HG03097 (cell line): ENCODE results near the gene PARD3.
"Not testable (repeated sequence)": the region's sequence is repeated elsewhere in the genome, so short reads cannot be mapped to it uniquely, and the experiment has no call there.

Experiments used
- ATAC-seq: cut with Tn5 transposase; IDR thresholded peaks from one replicate; pipeline ENCODE4 v1.9.1; 2021; ENCODE audit not compliant: unreplicated experiment, low FRiP score

Gene PARD3

DNA sequence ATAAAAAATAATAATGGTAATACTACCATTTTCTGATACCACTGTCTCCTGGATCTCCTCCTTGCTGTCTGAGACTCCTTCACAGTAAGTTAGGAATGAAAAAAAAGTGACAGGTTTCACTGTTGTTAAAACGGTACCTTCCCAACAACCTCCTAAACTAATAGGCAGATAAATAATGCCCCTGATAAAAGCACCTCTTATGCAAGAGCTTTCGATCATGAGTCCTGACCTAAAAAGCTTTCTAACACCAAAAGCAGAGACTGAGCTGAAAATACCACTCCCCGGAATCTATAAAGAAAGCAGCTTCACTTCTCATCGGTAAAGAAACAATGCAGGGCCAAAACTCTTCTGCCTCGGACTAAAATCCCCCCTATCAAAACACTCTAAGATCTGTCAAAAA is 14.5 kb downstream of the PARD3 start:
- no peak for ATAC-seq

DNA sequence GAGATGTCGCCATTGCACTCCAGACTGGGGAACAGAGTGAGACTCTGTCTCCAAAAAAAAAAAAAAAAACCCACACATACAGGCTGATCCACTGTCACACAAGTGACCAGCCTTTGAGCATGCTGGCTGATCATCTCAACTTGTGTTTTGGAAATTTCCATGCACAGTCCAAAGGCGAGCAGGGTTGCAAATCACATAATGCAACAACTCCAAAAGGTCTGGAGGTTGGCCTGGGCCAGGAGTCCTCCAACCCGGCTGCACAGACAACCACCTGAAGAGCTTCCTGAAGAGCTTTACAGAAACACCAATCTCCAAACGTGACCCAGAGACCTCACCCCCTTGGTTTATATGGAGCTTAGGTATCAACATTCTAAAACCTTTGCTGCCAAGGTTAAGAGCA is 16.4 kb downstream of the PARD3 start:
- no peak for ATAC-seq

DNA sequence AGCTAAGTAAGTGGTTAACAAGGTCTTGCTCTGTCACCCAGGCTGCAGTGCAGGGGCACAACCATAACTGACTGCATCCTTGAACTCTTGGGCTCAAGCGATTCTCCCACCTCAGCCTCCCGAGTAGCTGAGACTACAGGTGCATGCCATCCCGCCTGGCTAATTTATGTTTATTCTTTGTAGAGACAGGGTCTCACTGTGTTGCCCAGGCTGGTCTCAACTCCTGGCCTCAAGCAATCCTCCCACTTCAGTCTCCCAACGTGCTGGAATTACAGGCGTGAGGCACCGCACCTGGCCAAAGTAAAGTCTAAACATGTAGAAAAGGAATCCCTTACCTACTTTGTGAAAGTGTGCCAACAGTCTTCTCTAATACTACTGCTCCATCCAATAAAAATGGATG is 17.9 kb downstream of the PARD3 start:
- ATAC-seq, result no peak

DNA sequence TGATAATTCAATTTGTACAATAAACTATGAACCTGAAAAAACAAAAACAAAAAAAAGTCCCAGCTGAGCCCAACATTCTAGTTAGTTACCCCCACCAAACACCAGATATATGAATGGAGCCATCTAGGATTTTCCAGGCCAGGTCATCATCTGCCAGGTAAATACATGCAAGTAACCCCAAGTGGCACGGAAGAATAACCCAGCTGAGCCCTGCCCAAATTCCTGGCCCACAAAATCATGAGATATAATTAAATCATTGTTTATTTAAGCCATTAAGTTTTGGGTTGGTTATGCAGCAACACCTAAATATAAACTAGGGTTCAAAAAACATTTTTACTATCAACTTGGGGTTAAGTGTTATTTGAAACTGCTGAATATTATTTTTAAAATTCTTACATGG is 19.0 kb downstream of the PARD3 start:
- no peak for ATAC-seq

DNA sequence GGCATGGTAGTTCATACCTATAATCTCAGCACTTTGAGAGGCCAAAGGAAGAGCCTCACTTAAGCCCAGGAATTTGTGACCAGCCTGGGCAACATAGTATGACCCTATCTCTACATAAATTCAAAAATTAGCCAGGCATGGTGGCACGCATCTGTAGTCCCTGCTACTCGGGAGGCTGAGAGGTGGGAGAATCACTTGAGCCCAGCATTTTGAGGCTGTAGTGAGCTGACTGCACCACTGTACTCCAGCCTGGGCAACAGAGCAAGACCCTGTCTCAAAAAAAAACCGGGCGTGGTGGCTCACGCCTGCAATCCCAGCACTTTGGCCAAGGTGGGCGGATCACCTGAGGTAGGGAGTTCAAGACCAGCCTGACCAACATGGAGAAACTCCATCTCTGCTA is 19.8 kb downstream of the PARD3 start:
- no peak for ATAC-seq

DNA sequence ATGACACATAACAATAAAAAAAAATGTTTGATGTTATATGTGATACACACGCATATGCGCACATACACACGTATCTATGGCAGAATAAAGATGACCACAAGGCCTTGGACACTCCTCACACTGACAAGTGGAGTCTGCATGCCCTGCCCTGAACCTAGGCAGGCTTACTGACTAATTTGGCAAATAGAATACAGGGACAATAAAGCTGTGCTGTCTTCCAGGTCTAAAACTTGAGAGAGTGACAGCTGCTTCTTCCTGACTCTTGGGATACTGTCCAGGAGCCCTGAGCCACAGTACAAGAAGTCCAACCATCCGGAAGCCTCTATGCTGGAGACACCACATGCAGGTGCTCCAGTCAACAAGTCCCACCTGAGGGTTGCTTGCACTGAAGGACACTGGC is 20.3 kb downstream of the PARD3 start:
- ATAC-seq, result no peak

DNA sequence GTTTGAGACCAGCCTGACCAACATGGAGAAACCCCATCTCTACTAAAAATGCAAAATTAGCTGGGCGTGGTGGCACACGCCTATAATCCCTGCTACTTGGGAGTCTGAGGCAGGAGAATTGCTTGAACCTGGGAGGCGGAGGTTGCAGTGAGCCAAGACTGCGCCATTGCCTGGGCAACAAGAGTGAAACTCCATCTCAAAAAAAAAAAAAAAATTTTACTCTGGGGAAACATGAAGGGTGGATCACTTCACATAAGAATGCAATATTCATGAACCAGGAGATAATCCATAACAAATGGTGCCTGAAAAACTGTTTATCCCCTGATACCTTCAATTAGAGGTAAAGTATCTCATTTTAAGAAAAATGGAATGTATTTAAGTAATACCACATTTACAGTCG is 21.5 kb downstream of the PARD3 start:
- ATAC-seq, result not testable (repeated sequence)

DNA sequence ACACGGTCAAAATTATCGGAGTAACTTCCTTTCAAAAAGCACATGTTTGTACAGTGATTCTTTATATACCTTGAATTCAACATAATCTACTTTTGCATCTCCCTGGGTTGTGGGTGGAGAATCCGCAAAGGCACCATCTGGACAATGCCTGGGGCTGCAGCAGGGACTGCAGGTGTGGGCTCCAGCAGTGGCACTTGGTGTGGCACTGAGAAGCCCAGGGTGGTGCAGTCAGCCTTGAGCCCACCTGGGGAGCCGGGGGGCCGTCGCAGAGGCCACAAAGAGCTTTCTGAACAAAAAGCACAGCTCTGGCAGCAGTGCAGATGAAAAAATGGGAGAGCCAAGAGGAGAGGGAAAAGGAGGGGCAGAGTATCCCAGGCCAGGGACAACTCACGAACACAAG is 22.2 kb downstream of the PARD3 start:
- ATAC-seq, result no peak

DNA sequence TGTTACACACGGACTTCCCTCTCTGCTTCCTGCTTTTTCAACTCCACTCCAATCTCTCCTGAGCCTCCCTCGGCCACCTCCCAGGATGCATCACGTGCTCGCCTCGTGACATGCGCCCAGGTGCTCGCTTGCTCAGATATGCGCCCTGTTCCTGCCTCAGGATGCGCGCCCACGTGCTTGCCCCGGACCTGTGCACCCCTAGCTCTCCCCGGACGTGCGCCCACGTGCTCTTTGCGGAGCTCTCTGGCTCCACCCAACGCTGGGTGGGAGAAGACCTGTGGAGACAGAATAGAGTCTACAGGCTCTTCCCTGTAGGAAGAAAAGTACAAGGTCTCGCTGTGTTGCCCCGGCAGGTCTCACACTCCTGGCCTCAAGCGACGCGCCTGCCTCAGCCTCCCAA is 23.1 kb downstream of the PARD3 start:
- no peak for ATAC-seq

DNA sequence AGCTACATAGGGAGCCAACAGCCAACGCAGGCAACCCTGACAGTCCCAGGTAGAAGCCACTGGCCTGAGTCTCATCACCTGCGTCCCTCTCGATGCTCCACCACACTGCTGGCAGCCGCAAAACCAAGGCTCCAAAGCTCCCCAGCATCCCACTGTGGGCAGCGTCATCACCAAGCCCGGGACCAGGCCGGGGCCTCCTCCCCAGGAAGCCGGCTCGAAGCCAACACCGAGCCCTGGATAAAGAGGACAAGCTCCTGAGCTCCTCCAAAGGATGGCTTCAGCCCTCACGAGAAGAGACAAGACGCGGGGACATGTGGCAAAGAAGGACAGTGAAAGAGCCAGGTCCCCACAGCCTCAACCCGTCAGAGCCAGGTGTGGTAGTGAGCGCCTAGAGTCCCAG is 23.9 kb downstream of the PARD3 start:
- ATAC-seq, result no peak

DNA sequence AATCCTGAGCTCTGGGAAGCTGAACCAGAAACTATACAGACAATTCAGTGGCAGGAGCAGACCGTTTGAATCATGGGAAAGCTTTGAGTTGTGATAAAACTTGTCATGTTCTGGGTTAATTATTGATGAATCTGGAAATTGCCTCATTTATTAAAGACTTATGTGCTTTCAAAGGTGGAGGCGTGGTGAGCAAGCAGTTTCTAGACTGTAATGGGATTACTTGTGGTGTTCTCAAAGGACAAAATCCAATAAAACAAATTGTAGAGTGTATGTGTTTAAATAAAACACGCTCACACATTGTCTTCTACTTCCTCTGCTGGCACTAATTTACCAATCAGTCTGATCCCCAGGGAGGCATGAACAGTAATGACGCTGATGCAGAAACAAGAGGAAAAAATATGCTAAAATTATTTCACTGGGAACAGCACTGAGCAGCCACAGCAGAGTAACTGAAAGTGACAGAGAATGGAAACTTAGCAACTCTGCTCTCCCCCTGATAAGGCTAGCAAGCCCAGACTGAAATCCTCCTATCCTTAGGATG is 25.1 kb downstream of the PARD3 start:
- ATAC-seq, result no peak

DNA sequence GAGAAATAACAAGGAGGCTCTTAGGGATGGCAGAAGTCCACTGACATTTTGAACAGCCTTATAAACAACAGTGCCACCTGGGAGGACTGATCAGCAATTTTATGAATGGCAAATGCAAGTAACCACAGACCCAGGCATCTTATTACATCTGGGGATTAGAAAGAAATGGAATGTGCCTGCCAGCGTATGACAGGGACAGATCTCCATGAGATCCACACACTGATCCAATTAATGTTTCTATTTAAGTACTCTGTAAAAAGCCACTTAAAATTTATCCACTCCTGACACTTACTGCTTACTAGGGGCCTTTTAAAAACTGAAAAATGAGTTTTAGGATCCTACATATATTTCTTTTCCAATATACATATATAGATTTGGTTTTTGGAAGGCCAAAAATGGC is 28.6 kb downstream of the PARD3 start:
- ATAC-seq, result no peak

DNA sequence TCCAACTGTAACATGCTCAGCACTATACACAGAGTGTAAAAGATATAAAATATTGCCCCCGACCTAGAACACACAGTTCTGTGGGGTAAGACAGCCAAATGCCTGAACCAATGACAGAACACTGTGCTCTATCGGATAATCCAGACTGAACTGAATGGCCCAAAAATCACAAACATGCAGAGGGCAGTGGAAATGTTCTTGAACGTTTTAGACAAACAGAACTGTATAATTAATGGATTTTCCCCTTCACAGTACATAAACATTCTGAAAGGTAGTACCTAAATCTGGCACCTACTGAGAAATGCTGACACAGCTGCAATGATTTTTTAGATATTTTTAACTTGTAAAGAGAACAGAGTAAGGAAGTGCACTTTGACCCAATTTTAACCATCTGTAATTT is 33.4 kb downstream of the PARD3 start:
- no peak for ATAC-seq

DNA sequence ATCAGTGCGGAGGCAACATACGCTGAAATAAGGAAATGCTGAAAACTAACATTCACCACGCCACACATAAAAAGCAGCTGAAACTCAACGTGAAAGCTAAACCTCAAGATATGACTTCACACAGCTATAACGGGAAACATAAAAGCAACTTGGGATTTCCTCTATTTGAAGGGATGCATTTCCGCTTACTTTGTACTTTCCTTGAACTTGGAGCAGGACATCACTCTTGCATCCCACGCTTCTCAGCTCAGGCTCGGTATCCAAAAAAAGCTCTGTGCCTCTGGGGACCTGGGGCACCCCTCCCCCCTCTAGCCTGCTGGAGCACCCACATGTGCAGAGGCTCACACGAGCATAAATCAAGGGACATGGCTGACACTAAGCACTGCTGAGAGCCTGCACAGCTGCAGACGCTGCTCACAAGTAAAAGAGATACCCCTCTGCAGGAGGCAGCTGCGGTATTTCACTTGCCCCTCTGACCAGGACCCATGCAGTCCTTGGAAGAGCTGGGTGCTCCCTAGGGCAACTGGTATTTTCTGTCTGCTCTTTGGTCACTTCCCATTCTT is 34.2 kb downstream of the PARD3 start:
- ATAC-seq, result peak; percentile 72

DNA sequence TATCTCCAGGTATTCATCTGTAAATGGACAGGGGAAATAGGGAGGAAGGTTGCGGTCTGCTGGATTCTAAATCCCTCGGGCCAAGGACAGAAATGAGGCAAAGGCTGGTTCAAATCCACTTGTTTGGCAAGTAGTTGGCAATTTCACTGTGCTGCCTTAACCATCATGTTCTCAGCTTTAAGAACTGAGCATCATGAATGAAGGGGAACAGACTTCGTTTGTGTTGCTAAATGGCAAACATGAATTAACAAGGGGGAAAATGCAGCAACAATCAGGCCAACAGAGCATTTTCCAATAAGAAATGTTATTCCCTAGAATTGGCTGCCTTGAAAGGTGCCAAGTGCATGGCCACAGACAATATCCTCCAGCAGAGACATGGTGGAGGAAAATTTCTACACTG is 36.9 kb downstream of the PARD3 start:
- no peak for ATAC-seq

DNA sequence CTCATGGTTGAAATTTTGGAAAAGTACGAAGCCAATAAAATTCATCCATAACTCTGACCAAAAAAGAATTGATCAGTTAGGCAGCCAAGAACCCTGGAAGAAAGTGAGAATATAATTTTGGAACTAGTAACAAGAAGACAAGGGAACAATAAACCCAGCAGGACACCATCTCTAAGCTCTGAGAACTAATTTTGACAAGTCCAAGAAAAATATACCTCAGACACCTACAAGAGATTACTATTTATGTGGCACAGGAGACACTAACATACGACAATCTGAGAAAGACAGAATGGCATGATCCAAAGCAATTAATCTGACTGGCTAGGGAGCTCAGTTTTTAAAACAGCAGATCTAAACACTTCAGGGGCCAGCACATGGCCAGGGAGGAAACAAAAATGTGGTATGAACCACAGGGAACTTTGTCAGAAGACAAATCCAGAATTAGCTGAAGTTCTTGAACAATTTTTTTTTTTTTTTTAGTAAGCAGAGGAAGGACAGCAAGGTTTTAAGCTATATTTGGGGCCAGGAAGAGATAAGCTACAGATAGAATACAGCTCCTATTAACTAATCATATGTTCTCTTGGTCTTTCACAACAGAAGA is 38.9 kb downstream of the PARD3 start:
- ATAC-seq, result no peak

DNA sequence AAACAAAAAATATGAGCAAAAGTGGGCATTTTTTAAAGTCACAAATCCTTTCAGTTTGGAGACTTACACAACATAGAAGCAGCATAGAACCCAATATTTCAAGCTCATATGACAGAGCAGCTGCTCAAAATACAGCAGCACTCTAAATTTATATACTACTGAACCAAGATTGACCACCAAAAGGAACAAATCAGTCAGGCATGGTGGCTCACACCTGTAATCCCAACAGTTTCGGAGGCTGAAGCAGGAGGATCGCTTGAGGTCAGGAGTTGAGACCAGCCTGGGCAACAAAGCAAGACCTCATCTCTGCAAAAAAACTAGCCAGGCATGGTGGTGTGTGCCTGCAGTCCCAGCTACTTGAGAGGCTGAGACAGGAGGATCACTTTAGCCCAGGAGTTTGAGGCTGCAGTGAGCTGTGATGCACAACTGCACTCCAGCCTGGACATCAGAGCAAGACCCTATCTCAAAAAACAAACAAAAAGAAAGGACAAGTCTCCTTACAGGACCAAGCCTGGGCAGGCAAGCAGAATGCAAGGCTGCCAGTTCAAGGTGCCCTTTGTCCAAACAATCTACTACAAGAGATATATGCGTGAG is 40.0 kb downstream of the PARD3 start:
- no peak for ATAC-seq

DNA sequence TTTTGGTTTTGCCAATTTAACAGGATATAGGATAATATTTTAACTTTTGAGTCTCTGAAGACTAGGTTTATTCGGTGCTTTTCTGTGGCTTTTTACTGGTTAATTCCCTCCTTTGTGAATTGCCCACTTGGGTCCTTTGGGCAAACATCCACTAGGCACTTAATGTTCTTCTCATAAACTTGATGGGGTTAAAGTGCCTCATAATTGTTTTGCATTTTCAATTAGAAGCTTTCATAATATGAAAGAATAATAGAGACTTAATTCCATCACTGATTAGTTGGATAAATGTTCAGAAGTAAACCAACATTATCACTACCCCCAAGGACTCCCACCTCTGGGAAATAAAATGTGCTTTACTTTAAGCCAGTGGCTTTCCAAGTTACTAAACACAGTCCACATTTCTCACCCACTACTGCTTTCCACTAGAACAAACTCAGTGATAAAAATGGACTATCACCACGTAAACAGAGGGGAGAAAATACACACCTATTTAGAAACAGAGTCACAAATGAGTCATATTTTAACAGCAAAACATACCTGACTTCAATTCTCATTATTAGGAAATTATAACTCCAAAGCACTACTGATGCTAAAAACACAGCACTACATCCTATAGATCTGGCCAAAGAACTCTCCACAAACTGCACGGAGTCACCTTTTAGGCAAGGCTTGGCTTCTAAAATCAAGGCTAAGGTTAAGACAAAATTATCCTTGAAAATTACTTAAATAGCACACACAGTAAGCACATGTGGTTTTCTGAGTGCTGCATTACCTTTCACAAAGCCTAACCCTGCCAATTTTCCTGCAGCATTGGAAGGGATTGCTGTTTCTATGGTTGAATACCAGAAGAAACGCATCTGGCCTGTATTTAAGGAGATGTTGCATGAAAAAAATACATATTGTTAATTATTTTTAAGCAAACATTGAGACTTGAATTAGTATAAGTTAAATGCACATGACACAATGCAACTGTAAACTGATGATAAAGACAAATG is 41.2 kb downstream of the PARD3 start:
- no peak for ATAC-seq

DNA sequence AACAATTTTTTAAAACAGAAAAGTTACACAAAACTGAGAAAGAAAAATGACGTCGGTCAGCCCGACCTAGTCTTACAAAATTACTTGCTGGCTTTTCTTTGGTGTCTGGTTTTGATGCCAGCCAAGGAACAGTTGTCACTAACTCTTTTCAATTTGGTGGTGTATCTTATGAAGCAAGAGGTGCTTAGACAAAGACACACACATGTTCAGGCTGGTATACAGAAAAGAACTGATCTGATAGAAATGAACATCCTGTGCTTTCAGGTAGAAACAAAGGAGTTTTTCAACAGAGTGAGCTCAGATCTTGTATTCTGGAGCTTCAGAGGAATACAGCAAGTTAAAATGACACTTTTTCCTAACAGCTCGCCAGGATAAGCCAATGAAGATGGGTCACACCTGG is 43.6 kb downstream of the PARD3 start:
- ATAC-seq, result no peak

DNA sequence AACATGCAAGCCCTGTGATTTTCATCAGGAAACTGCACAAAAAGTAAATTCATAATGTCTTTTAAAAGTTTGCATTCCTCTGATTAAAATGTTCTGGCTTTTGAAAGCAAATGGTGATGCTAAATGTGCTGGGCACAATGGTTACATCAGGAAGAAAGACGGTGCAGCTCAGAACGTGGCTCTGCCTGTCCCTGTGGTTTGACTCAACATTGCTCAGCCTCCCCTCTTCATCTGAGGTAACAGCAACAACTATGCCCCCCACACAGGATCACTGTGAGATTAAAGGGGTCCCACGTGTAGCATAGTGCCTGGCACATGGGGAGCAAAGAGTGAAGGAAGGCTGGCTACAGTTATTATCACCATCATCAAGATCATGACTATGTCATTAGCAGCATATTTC is 44.0 kb downstream of the PARD3 start:
- ATAC-seq, result no peak

DNA sequence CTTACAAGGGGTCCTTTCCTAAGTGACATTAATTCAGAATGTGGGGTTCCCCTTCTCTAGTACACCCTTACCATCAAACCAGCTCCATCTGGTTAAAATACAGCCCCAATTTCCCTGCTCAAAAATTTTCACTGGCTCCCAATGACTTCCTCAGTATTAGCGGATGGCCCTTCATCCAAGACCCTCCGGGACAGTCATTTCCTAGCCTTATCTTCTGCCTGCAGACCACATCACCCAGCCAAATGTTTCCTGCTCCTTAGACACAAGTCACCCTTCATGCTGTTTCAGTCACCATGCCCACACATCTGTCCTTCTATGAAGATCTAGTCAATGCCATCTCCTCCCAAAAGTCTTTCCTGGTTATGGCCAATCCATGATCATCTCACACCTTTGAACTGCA is 45.2 kb downstream of the PARD3 start:
- ATAC-seq, result no peak
